GM20000 (cell line): ENCODE data around the gene POU2AF3.
"Not testable (repeated sequence)": the region's sequence is repeated elsewhere in the genome, so short reads cannot be mapped to it uniquely, and the experiment has no call there.

Source experiments
- DNase-seq: peaks from one replicate; pipeline ENCODE4 v3.0.0; 2012; ENCODE audit warnings: low spot score
- TF ChIP-seq, protein P1 (sequence below): IDR thresholded peaks from 2 replicates; pipeline ENCODE4 v1.5.1; 2012; ENCODE audit warnings: mild to moderate bottlenecking, control low read depth; ENCODE audit errors: extremely low read depth, missing control alignments

The POU2AF3 gene

DNA sequence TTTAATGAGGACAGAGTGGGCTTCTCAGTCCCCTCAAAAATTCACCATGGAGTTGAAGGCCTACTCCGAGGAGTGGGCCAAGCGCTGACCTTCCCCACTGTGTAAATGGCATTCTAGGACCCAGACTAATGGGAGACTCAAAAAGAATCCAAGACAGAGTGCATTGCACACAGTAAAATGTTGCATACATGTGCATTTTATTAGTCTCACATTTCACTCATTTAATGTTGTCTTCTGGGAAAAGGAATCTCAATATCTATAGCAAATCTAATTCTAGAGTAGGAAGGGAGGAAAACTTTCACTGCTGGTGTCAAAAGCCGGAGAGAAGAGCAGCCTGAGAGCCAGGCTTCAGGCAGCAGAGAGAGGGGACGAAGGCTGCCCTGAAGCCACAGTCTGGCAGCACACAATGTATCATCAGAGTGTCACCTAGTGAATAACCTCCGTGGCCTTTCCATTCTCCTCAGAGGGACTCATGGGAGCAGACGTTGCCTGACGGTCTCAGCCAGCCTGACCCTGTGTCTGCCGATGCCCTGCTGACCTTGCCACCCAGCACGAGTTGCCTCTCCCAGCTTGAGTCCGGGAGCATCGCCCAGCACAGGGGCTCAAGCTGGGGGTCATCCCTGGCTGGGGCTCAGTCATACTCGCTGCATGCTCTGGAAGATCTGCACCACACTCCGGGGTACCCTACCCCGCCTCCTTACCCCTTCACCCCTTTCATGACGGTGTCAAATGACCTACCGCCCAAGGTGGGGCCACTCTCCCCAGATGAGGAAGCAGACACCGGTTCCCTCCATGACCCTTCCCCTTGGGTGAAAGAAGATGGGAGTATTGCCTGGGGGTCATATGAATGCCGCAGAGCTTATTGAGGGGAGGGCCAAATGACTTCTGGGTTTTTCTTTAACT lies 12.9 kb upstream of the POU2AF3 start:
- TF ChIP-seq, protein P1, sequence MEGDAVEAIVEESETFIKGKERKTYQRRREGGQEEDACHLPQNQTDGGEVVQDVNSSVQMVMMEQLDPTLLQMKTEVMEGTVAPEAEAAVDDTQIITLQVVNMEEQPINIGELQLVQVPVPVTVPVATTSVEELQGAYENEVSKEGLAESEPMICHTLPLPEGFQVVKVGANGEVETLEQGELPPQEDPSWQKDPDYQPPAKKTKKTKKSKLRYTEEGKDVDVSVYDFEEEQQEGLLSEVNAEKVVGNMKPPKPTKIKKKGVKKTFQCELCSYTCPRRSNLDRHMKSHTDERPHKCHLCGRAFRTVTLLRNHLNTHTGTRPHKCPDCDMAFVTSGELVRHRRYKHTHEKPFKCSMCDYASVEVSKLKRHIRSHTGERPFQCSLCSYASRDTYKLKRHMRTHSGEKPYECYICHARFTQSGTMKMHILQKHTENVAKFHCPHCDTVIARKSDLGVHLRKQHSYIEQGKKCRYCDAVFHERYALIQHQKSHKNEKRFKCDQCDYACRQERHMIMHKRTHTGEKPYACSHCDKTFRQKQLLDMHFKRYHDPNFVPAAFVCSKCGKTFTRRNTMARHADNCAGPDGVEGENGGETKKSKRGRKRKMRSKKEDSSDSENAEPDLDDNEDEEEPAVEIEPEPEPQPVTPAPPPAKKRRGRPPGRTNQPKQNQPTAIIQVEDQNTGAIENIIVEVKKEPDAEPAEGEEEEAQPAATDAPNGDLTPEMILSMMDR, result no peak
- DNase-seq, result no peak

DNA sequence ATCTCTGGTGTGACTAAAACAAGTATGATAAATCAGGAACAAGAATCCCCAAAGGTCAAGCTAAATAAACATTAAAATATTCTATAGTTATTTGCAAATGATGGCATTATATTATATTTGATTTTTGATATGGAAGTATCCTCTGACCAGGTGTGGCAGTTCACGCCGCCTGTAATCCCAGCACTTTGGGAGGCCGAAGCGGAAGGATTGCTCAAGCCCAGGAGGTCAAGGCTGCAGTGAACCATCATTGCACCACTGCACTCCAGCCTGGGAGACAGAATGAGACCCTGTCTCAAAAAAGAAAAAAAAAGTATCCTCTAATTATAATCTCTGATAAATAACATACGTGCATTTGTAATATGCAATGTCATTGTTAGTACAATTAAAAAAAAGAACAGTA lies 6.6 kb upstream of the POU2AF3 start:
- DNase-seq, result no peak
- TF ChIP-seq, protein P1, result no peak

DNA sequence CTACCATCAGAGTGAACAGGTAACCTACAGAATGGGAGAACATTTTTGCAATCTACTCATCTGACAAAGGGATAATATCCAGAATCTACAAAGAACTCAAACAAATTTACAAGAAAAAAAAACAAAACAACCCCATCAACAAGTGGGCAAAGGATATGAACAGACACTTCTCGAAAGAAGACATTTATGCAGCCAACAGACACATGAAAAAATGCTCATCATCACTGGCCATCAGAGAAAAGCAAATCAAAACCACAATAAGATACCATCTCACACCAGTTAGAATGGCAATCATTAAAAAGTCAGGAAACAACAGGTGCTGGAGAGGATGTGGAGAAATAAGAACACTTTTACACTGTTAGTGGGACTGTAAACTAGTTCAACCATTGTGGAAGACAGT lies 5.9 kb upstream of the POU2AF3 start:
- not testable (repeated sequence) for DNase-seq

DNA sequence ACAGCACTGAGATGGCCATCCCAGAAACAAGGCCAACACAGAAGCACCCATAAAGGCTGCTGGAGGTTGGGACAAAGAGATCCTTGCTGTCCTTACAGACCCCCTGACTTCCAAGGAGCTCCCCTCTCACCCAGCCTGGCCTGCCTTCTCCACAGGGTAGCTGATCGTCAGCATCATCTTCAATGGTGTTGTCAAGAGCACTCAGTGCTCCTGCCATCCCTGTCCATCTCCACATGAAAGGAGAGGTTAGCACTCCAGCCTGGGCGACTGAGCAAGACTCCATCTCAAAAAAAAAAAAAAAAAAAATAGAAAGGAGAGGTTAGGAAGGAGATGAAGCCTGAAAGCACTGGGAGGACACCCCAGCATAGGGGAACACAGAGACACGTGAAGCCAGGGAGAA lies 2.1 kb upstream of the POU2AF3 start:
- DNase-seq, result no peak
- TF ChIP-seq, protein P1, result no peak

DNA sequence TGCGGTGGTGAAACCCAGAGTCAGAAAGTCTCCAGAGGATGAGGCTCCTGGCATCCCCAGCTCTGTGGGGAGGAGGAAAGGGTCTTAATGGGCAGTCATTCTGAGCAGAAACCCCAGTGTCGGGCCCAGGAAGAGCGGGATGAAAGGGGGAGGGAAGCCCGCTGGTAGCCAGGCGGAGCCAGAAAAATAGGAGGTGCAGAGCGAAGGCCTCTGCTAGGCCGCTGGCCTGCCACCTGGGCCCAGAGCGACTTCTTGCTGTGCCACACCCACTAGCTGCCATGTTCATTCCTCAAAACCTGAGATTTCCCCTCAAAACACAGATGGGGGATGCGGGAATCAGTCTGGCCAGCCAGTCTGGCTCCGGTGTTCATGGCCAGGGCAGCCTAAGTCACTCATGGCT lies 650 bp upstream of the POU2AF3 start:
- TF ChIP-seq, protein P1, result no peak
- no peak for DNase-seq

DNA sequence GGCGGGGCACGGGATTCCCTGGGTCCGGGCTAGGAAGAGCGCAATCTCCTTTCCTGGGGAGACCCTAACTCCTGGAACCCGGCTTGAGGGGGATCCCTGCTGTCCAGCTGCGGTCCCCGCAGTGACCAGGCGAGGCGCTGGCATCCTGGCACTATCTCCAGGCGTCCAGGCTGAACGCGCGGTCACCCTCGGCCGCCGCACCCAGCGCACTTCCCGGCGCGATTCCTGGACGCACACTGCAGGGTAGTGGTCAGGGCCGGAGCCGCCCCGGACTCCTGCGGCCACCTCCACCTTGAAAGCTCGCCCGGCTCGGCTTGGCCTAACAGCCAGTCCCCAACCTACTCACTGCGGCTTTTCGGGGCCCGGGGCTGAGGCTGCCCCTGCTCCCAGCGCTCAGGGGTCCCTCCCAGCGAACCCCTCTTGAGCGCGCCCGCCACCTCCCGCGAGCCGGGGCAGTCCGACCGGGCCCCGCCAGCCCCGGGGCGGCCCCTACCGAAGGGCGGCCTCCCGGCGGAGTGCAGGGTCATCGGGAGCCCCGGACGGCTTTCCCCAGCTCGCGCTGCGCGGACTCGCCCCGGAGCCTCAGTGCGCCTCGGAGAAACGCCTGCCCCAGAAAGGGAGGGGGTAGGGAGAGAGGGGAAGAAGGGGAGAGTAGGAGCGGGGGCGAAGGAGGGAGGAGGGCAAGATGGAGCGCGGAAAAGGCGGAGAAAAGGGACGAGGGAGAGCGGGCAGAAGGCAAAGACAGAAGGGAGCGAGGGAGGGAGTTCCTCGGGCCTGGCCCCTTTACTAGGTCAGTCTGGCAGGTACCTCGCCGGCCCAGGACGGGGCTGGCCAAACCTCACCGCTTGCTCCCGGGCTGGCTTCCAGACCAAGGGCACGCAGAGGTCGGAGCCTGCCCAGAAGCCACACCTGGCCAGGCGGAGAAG lies 1.0 kb downstream of the POU2AF3 start:
- TF ChIP-seq, protein P1, result peak; percentile 40
- peak; percentile 80 for DNase-seq

DNA sequence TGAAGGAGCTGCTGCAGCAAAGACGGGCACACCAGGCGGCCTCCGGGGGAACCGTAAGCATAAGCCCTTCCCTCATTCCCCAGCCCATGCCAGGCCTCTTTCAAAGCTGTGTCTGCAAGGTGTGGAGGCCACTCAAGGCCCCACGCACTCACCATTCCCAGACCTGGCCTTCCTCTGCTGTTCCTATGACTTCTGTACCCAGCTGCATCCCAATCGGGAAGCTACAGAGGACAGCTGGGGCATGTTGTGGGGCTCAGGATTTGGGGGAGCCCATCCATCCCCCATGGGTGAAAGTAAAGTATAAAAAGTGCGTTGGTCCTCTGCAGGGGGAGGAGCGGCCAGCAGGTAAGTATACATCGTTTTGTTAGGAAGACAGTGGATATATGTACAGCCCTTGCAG lies 2.2 kb downstream of the POU2AF3 start:
- no peak for DNase-seq
- TF ChIP-seq, protein P1, result no peak
